Activated CD8-positive, alpha-beta T cell treated with anti-CD3 and anti-CD28 coated beads for 36 hours (primary cell): Measurements from ENCODE around the gene CTNNA3. TPM values are rescaled to one million over a fixed set of nuclear protein-coding genes. Genes with fewer than 3 reads are reported as not detected.

ENCODE experiments used
- ATAC-seq: fragments of 200-7000 bp; cut with Tn5 transposase; one replicate; pipeline ENCODE4 v1.10.0; 2021; ENCODE audit warnings: mild to moderate bottlenecking, moderate library complexity
- CTCF ChIA-PET: fragments of 350-600 bp; sonication (Branson Sonifier 250); formaldehyde crosslinking; loops from one replicate; lab custom pipeline; 2021; ENCODE audit warnings: antibody characterized with exemption; lab: Charles Lee
- POLR2A ChIA-PET: fragments of 350-600 bp; sonication (Branson Sonifier 250); formaldehyde crosslinking; loops from one replicate; lab custom pipeline; 2021; ENCODE audit warnings: antibody characterized with exemption; lab: Charles Lee
- DNase-seq: peaks from one replicate; pipeline ENCODE4 v3.0.0-alpha.2; 2020
- H3K27ac Mint-ChIP-seq: one replicate; pipeline ENCODE4 v1.8.0; 2021; ENCODE audit warnings: mild to moderate bottlenecking, mixed read lengths
- H3K27me3 Mint-ChIP-seq: one replicate; pipeline ENCODE4 v1.8.0; 2021; ENCODE audit warnings: mixed read lengths
- H3K36me3 Mint-ChIP-seq: one replicate; pipeline ENCODE4 v1.8.0; 2021; ENCODE audit warnings: low read depth, mixed read lengths
- H3K4me1 Mint-ChIP-seq: one replicate; pipeline ENCODE4 v1.8.0; 2021; ENCODE audit warnings: low read depth, mixed read lengths
- H3K4me3 Mint-ChIP-seq: one replicate; pipeline ENCODE4 v1.8.0; 2021; ENCODE audit warnings: mild to moderate bottlenecking, moderate library complexity, mixed read lengths
- H3K9me3 Mint-ChIP-seq: one replicate; pipeline ENCODE4 v1.8.0; 2021; ENCODE audit warnings: mixed read lengths
- intact Hi-C: fragments of 100-400 bp; cut with micrococcal nuclease; formaldehyde crosslinking; loops from one replicate; pipeline ENCODE4 v1.10.0; 2022
- total RNA-seq, 2 experiments: library from RNA; stranded (reverse); gene quantifications; one replicate each; pipeline ENCODE4 v1.2.3, GENCODE V29; 2021
- TF ChIP-seq, protein P1 (sequence below): fragments of 200-600 bp; IDR thresholded peaks from one replicate; pipeline ENCODE4 v1.8.0; 2022; ENCODE audit warnings: antibody characterized with exemption, mild to moderate bottlenecking

CTNNA3 gene
- total RNA-seq, 2 experiments from 2014 or later = not detected

DNA sequence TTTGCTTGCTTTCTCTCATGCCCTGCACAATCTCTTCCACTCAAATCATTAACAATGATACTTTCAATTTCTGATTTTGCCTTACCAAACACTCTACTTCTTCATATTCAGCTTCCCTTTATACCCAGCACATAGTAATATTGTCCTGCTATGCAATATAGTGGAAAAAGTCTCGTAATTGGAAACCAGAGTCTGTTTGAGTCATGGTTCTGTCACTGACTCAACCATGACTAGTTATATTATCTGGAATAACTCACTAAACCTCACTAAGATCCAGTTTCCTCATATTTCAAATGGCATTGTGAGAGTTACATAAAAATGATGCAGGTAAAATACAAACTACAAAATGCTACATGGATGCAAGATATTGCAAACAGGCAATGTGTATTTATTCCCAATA, 868.6 kb downstream of the CTNNA3 start:
- no peaks in the 10 kb centered on the region for H3K36me3 Mint-ChIP-seq
- TF ChIP-seq, protein P1, sequence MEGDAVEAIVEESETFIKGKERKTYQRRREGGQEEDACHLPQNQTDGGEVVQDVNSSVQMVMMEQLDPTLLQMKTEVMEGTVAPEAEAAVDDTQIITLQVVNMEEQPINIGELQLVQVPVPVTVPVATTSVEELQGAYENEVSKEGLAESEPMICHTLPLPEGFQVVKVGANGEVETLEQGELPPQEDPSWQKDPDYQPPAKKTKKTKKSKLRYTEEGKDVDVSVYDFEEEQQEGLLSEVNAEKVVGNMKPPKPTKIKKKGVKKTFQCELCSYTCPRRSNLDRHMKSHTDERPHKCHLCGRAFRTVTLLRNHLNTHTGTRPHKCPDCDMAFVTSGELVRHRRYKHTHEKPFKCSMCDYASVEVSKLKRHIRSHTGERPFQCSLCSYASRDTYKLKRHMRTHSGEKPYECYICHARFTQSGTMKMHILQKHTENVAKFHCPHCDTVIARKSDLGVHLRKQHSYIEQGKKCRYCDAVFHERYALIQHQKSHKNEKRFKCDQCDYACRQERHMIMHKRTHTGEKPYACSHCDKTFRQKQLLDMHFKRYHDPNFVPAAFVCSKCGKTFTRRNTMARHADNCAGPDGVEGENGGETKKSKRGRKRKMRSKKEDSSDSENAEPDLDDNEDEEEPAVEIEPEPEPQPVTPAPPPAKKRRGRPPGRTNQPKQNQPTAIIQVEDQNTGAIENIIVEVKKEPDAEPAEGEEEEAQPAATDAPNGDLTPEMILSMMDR = no peak
- H3K27me3 Mint-ChIP-seq = no peaks in the 10 kb centered on the region
- H3K4me1 Mint-ChIP-seq = no peaks in the 10 kb centered on the region
- intact Hi-C loops = no loop called here
- no peak for DNase-seq
- ChIA-PET CTCF (interaction anchor here (1.3 kb wide), 1 partner anchor 98 kb away, joined by 3 read pairs; the partner anchor contains the start of gene LRRTM3), POLR2A (no interaction called here)
- H3K27ac Mint-ChIP-seq = no peak overlapping the region
- H3K9me3 Mint-ChIP-seq = no peaks in the 10 kb centered on the region
- H3K4me3 Mint-ChIP-seq = no peak overlapping the region
- ATAC-seq = no peak

- Mint-ChIP-seq H3K9me3 (no peaks in the 10 kb centered on the region), H3K4me1 (no peaks in the 10 kb centered on the region), H3K36me3 (no peaks in the 10 kb centered on the region), H3K27ac (no peak overlapping the region), H3K4me3 (no peak overlapping the region), H3K27me3 (no peaks in the 10 kb centered on the region)
- intact Hi-C loops = no loop called here
- CTCF ChIA-PET = no interaction called here
- TF ChIP-seq, protein P1 = no peak
- ATAC-seq = no peak
- no peak for DNase-seq
- POLR2A ChIA-PET = interaction anchor here (0.7 kb wide), 1 partner anchor 191 kb away, joined by 7 read pairs; no protein-coding TSS in a partner anchor
Observed at GRCh38 chr10:66823301-66823700, 872.7 kb downstream of the CTNNA3 start.

DNA sequence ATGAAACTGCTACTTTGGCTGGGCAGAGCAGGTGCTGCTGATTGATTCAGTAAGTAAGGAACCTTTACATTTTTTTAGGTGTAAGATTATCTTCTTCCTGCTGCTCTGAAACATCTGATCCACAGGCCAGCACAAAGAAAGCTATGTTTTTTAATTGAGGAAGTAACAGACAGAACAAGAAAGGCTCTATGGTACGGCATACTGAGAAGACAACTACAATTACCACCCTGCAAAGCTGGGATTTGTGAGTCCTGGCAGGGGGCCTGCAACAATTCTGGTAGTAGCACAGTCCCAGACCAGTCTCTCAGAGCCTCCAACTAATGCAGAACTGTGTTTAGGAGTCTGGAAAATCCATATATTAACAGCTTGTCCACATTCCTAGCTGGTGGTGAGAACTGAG, 873.2 kb downstream of the CTNNA3 start:
- H3K9me3 Mint-ChIP-seq = no peaks in the 10 kb centered on the region
- ChIA-PET CTCF (no interaction called here), POLR2A (no interaction called here)
- H3K4me3 Mint-ChIP-seq = no peak overlapping the region
- TF ChIP-seq, protein P1 = no peak
- intact Hi-C loops = no loop called here
- no peaks in the 10 kb centered on the region for H3K36me3 Mint-ChIP-seq
- H3K27me3 Mint-ChIP-seq = no peaks in the 10 kb centered on the region
- ATAC-seq (no peak), DNase-seq (no peak)
- H3K4me1 Mint-ChIP-seq = no peaks in the 10 kb centered on the region
- H3K27ac Mint-ChIP-seq = no peak overlapping the region

GRCh38 chr10:66819691-66820090, 876.3 kb downstream of the CTNNA3 start:
- ChIA-PET POLR2A (no interaction called here), CTCF (no interaction called here)
- intact Hi-C loops = no loop called here
- TF ChIP-seq, protein P1 = no peak
- H3K36me3 Mint-ChIP-seq = no peaks in the 10 kb centered on the region
- H3K27ac Mint-ChIP-seq = no peak overlapping the region
- H3K4me1 Mint-ChIP-seq = no peaks in the 10 kb centered on the region
- DNase-seq (no peak), ATAC-seq (no peak)
- no peaks in the 10 kb centered on the region for H3K9me3 Mint-ChIP-seq
- no peaks in the 10 kb centered on the region for H3K27me3 Mint-ChIP-seq
- H3K4me3 Mint-ChIP-seq = no peak overlapping the region

DNA sequence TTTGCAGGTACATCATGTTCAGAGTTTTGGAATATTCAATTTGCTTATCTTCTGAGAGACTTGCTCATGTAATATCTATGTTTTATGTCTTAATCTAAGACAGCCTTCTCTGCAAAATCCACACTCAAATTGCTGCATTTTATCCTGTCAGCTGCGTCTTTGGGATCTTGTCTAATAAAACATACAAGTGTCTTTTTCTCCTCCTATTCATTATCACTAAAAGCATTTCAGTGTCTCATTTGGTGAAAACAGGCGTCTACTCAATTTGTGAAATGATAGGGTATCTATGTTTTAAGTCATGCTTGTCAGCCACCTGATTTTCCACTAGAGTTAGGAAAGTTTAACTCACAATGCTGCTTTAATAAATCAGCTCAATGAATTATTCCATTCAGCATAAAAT, 882.9 kb downstream of the CTNNA3 start:
- ChIA-PET POLR2A (no interaction called here), CTCF (no interaction called here)
- no peaks in the 10 kb centered on the region for H3K9me3 Mint-ChIP-seq
- H3K36me3 Mint-ChIP-seq = no peaks in the 10 kb centered on the region
- TF ChIP-seq, protein P1 = no peak
- DNase-seq (no peak), ATAC-seq (no peak)
- no peak overlapping the region for H3K4me3 Mint-ChIP-seq
- no peaks in the 10 kb centered on the region for H3K4me1 Mint-ChIP-seq
- H3K27ac Mint-ChIP-seq = no peak overlapping the region
- no peaks in the 10 kb centered on the region for H3K27me3 Mint-ChIP-seq
- intact Hi-C loops = no loop called here
